GM19468 (cell line): ENCODE data around the gene ADGRA1.

Experiments used
- ATAC-seq: cut with Tn5 transposase; IDR thresholded peaks from one replicate; pipeline ENCODE4 v1.9.1; 2021; ENCODE audit warnings: mild to moderate bottlenecking, moderate library complexity, moderate number of reproducible peaks; ENCODE audit not compliant: unreplicated experiment; ENCODE audit errors: extremely low read depth

Gene ADGRA1, protein sequence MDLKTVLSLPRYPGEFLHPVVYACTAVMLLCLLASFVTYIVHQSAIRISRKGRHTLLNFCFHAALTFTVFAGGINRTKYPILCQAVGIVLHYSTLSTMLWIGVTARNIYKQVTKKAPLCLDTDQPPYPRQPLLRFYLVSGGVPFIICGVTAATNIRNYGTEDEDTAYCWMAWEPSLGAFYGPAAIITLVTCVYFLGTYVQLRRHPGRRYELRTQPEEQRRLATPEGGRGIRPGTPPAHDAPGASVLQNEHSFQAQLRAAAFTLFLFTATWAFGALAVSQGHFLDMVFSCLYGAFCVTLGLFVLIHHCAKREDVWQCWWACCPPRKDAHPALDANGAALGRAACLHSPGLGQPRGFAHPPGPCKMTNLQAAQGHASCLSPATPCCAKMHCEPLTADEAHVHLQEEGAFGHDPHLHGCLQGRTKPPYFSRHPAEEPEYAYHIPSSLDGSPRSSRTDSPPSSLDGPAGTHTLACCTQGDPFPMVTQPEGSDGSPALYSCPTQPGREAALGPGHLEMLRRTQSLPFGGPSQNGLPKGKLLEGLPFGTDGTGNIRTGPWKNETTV

DNA sequence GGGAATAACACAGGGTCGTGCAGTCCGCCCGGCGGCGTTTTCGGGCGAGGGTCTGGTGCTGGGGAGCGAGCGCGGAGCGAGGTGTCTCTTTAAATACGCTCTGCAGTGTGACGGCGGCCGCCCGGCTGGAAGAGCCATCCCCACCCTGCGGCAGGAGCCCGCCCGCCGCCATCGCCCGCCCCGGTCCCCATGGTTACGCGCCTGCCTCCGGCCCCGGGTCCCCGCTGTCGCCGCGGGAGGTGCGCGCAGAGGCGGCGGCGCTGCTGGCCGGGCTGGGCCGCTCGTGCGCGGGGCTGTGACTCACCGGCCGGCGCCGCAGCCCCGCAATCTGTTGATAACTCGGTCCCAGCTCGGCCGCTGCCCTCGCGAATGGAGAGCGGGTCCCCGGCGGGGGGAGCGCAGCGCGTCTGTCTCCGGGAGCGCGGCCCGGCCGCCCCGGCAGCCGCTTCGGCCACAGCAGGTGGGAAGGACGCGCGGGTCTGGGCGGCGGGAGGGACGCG lies at the start of gene ADGRA1:
Gene ADGRA1, plus strand, starts transcription at position 246 of the 500 bp plus-strand sequence. CDS start 986 bp downstream, outside the sequence.
- no peak for ATAC-seq

DNA sequence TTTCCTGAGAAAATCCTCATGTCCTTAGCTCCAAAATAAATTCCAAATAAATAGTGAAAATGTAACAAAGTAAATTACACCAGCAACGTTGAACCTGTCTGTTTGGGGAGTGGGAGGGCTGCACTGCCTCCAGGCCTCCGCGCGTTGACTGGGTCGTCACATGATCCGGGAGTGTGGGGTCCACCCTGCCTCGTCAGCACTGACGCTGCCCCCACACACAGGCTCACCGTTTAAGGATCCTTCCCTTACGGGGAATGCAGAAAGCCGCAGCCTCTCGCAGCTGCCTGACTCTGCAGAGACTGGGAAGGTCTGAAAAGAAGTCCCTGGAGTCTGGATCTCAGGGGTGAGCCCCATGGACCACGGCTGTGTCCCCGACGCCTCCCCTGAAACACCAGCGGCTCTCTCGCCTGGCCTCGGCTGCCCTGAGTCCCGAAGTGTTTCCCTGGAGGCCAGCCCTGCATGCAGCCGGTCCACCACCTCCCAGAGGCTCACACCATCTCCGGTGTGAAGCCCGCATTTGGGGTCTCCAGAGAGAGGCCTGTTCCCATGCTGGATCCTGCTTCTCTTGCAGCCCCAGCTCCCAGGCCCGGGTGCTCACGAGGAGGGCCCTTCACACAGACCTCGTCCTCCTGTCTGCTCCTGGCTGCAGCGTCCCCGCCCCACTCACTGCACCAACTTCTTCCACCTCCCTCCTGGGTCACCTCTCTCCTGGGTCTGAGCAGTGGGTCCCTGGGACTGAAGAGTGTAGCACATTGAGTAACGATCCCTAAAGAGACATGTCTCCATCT lies 49.5 kb upstream of the ADGRA1 start:
- ATAC-seq: no peak

DNA sequence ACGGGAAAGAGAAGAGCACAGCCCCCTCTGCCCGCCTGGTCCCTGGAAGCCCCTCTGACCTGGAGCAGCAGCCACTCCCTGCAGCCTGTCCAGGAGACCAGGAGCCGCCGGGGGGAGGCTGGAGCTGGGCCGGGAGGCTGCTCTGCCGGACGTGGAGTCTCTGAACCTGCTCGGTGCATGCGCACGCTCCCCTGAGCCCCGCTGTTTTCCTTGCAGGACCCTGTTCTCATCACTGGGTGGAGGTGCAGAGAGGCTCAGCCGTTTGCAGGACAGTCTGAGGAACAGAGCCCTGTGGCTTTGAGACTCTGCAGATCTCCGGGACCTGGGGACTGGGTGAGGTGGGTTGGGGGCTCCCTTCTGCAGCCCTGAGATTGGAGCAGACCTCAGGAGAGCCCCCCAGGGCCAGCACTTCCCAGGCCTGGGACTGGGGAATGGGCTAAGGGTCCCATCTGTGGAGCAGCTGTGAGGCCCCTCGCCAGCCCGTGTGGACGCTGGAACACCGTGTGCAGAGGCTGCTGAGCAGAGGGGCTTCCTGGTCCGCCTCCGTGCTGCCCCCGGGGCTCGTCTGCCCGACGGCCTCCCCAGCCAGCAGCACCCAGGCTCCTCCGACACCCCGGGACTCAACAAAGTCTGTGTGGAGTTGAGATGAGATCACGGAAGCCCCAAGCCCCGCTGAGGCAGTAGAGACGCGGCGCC lies 48.5 kb upstream of the ADGRA1 start:
- ATAC-seq: no peak

DNA sequence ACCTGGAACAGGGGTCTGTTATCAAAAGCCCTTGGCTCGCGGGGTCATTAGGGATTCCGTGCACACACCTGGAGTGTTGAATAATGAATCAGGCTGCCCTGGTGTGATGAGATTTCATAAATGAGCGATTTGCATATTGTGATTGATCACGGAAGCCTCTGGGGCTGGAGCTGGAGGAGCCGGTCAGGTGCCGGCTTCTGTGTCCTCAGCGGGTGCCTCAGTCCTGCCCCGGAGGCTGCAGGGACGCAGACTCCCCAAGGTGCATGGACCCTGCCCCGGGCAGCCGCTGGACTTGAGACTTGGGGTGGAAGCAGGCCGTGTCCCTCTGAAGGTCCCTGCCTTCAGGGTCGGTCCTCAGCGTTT lies 47.9 kb upstream of the ADGRA1 start:
- no peak for ATAC-seq

DNA sequence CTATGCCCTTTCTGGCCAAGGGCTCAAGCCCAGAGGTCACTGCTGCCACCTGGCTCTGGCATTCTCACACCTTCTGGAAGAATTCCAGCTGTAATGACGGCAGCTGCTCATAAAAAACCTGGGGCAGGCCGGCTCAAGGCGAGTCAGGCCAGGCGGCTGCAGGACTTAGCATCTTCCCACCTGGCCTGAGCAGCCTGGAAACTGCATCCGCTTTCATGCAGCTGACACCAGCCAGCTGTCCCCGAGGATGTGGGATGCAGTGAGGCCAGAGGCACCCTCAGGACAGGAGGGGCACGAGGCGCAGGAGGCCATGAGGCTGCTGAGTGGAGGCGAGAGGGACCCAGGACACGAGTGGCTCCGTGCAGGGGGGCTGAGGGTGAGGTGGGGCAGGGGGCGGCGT lies 47.5 kb upstream of the ADGRA1 start:
- no peak for ATAC-seq

DNA sequence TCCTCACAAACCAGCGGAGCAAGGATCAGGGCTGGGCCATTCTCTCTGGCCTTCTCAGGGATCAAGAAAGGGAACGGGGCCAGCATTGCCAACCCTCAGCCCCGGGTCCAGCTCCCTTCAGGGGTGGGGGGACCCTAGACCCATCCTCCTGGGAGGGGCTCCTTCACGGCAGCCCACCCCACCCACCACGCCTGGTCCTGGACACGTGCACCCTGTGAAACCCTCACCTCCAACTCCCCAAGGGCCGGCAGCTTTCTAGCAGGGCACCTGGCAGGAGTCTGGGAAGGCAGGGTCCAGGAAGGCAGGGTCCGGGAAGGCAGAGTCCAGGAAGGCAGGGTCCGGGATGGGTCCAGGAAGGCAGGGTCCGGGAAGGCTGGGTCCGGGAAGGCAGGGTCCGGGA lies 46.6 kb upstream of the ADGRA1 start:
- no peak for ATAC-seq

DNA sequence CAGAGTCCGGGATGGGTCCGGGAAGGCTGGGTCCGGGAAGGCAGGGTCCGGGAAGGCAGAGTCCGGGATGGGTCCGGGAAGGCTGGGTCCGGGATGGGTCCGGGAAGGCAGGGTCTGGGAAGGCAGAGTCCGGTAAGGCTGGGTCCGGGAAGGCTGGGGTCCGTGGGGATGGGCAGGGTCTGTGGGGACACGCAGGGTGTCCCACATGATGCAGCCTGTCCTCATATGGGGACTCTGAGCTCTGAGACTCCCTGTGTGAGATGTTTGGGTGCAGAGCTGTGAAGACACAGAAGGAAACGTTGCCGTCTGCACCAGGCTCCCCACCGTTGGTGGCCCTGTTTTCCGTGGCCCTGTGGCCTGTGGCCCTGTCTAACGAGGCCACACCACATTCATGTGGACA lies 45.7 kb upstream of the ADGRA1 start:
- no peak for ATAC-seq

DNA sequence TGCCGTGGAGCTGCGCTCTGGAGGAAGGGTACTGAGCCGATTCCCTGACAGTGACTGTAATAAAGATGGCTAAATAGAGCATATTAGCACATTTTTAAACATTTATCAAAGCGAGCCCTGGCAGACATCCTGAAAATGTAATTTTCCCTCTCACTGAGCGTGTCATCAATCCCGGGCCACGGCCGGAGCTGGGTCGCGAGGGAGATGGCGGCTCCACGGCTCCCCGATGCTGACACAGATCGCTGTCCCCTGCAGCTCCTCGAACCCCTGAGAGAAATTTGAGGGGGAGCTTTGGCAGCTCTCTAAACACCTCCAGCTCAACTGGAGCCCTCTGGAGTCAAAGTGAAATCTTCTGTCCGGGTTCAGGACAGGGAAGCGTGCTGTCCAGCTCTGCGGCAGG lies 44.9 kb upstream of the ADGRA1 start:
- no peak for ATAC-seq

DNA sequence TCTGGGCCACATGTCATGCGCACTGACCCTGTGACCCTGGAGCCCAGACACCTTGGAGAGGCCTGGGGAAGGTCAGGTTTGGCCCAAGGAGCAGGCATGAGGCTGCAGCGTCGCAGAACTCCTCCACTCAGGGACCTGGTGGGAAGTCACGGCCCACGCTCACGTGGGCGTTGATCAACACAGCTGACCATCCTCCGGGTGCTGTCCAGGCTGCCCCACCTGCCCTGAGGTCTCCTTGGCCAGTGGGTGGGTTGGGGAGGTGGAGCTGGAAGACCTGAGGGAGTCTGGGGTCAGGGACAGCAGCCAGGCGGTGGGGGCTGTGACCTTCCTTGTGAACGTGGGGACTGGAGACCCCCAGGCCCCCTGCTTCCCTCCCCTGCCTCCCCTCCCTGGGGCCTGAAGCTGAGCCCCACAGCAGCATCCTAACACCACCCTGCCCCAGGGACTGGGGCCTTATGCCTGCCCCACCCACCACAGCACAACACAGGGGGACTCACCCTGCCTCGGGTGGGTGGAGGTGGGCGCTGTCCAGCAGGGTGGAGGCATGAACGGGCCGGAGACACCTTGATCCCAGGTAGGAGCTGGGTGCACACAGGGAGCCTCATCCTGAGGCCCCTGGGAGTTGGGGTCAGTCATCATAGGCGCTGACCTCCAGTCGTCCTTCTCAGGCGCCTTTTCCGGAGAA lies 44.0 kb upstream of the ADGRA1 start:
- no peak for ATAC-seq

DNA sequence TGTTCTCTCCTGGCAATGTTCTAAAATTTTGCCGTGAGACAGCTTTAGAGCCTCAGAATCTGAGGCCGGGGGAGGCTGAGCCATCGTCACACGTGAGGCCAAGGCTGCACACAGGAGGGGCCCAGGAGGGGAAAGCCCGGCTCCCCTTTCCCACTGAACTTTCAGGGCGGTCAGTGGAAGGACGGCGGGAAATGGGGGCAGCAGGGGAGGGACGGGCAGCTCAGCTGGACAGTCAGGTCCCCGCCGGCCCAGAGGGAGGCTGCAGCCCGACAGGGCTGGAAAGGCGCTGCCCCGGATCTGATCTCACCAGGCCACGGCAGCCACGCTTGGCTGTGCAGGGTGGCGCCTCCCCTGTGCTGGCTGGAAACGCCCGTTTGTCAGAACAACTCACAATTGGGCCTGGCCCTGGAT lies 43.3 kb upstream of the ADGRA1 start:
- no peak for ATAC-seq

DNA sequence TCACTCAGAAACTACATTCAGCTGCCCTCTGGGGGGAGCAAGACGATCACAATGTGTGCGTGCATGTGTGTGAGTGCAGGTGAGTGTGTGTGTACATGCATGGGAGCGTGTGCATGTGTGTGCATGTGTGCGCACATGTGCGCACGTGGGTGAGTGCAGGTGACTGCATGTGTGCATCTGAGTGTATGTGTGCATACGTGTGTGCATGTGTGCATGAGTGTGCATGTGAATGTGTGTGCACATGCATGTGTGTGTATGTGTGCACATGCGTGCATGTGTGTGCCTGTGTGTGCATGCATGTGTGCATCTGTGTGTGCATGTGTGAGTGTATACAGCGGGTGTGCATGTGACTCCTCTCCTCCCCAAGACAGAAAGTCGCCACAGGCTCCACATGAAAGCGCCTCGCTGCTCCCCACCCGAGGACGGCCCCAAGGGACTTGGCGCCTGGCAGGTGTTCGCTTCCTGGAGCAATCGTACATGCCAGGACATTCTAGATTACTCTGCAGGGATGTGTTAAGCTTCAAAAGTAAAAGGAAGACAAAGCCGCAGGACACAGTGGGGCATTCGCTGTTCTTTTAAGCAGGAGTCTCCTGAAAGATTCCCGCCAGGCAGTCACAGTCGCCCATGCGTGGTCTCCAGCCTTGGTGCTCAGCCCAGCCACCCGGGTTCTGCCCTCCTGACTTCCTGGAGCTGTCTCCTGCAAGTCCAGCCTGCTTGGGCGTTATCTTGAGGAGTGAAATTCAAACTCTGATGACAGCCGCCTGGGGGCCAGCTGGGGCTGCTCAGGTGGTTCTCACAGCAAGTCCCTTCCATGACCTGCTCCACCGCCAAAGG lies 42.0 kb upstream of the ADGRA1 start:
- no peak for ATAC-seq

DNA sequence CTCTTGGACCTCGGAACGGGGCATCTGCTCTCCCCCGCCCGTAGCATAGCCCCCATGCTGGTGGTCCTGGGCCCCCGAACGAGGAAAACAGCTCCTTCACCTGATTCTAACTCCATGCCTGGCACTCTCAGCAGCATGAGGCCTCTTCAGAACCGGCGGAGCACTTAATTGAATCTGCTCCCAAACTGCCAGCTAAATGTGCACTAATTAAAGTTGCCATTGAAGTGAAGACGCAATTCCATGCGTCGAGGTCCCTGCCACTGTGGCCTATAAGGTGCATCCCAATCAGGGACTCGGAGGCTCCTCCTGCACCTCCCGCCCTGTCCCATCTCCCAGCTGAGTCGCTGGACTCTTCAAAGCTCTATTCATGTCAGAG lies 41.3 kb upstream of the ADGRA1 start:
- no peak for ATAC-seq

DNA sequence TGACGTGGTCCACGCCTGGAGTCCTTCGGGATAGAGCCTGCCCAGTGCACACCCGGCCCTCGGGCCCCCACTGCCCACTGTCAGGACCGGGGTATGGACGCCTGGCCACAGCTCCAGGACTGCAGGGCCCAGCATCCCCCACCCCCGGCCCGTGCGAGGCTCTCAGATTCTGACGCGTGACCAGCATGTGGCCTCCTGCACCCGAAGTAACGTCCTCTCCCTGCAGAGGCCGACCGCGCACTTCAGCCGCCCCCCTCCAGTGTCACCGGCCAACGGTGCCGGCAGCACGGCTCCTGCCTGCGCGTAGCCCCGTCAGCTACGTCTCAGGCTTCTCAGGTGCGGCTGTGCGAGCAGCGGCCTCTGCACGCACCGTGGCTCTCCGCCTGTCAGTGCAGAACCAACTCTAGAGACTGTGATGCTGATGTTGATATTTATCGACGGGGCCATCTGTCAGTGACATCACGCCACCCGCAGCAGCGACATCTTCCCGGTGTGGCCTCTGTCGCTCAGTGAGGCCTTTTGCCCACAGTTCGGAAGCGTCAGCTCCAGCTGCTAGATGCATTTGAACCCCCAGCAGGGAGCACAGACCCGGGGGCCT lies 40.1 kb upstream of the ADGRA1 start:
- ATAC-seq: no peak

DNA sequence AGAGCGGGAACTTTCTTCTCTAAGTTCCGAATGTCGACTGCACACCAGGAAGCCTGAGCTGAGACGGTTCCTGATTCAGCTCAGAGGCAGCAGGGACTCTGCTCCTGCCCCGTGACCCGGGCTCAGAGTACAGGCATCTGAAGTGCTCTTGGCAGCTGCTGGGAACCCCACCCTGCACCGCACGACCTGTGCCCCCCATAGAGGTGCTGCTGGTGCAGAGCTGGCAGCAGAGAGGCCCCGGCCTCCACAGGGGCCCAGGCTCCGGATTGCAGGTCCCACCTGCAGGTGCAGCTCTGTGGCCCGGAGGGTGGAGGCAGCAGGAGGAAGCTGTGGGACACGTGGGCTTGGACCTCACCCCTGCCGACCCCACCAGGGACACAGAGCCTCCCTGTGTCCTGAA lies 39.5 kb upstream of the ADGRA1 start:
- ATAC-seq: no peak

DNA sequence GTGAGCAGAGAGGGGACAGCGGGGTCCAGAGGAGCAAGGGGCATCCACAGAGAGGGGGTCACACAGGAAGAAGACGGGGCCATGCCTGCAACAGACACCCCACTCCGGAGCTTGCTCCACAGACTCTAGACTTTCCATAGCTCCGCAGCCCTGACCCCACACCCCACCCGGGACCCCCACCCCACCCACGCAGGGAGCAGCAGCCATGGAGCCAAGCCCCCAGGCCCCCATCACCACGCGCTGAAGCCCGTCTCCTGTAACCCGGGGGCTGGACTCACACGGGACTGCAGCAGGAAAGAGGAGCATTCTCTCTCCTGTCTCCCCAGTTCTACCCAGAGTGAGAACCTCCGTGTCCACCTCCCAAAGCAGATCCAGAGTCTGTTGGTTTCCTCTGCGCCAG lies 38.8 kb upstream of the ADGRA1 start:
- no peak for ATAC-seq

DNA sequence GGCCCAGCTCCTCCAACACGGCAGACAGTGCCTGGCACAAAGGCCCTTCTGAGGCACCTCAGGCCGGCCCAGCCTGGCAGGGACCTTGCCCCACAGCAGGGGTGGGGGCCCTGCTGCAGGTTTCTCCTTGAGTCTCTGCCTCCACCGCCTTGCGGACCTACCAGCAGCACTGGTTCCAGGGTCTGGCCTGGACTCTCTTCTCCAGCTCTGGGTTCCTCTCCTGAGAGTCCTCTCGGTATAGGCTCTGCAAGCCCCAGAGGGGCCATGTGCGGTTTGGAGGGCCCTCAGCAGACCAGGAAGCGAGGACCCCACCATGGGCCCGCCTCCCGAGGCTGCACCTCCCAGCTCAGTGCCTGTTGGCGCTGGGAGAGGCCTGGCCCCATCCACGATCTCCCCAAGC lies 38.1 kb upstream of the ADGRA1 start:
- no peak for ATAC-seq

DNA sequence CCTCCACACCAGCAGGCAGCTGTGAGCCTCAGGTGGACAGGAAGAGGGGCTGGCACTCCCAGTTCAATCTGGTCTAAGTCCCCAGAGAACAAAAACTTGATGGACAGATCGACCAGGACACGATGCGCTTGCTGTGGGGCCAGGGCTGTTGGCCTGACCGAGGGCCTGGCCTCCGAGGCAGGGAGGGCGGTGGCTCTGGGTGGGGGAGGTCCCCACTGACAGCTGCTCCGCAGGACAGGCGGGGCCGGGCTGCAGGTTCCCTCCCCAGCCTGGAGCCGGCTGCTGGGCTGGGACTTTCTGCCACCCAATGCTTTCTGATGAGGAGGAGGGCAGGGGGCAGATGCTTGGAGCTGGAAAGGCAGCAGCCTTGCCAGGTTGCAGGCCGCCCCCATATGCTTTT lies 37.4 kb upstream of the ADGRA1 start:
- no peak for ATAC-seq

DNA sequence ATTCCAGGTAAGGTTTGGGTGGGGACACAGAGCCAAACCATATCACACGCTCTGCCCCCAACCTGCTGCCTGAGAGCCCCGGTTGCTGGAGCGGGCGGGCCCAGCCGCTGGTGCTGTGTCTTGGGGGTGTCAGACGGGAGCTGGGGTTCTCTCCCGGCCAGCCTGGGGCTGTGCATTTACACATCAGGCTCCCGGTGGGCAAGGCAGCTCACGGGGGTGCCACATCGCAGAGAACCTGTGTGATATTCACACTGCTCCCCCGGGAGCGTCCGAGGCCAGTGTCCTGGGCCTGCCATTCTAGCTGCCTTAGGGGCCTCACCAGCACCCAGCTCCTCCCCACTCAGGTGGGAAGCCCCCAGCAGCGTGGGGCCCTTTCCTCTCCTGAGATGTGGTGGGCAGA lies 35.6 kb upstream of the ADGRA1 start:
- ATAC-seq: no peak
